ENCODE results near the gene HIRA. TPM values are rescaled to one million over a fixed set of nuclear protein-coding genes. Genes with fewer than 3 reads are reported as not detected.

The HIRA gene
- total and polyA plus RNA-seq, 9 of the 15 experiments (the other 6 are each of a cell fraction or from before 2014, with no cell fraction given) = 0.96 to 132 (median 58.4) TPM

DNA sequence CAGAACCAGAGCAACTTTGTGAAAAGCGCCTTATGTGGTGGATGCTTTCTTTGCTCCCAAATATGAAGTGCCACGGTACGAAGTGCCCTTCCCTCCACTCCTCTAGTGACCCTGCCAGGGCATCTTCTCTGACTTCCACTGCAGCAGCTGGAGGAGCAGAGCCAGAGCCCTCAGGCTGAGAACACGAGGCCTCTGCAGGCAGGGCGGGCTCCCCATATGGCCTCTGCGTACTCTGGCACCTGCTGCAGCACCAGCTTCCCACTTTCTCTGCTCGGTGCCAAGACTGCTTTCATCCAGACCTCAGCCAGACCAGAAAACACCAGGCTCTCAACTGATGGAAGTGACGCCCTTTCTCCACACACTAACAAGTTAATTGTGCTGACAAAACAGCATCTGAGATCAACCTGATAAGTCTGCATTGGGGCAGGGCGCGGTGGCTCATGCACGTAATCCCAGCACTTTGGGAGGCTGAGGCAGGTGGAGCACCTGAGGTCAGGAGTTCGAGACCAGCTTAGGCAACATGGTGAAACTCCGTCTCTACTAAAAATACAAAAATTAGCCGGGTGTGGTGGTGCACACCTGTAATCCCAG is 34.7 kb upstream of the HIRA start (continued):
- no peak for TF ChIP-seq ZNF311 (CRISPR knock-in tag; IDR thresholded peaks at IDR 0.05)
- TF ChIP-seq, protein P1, sequence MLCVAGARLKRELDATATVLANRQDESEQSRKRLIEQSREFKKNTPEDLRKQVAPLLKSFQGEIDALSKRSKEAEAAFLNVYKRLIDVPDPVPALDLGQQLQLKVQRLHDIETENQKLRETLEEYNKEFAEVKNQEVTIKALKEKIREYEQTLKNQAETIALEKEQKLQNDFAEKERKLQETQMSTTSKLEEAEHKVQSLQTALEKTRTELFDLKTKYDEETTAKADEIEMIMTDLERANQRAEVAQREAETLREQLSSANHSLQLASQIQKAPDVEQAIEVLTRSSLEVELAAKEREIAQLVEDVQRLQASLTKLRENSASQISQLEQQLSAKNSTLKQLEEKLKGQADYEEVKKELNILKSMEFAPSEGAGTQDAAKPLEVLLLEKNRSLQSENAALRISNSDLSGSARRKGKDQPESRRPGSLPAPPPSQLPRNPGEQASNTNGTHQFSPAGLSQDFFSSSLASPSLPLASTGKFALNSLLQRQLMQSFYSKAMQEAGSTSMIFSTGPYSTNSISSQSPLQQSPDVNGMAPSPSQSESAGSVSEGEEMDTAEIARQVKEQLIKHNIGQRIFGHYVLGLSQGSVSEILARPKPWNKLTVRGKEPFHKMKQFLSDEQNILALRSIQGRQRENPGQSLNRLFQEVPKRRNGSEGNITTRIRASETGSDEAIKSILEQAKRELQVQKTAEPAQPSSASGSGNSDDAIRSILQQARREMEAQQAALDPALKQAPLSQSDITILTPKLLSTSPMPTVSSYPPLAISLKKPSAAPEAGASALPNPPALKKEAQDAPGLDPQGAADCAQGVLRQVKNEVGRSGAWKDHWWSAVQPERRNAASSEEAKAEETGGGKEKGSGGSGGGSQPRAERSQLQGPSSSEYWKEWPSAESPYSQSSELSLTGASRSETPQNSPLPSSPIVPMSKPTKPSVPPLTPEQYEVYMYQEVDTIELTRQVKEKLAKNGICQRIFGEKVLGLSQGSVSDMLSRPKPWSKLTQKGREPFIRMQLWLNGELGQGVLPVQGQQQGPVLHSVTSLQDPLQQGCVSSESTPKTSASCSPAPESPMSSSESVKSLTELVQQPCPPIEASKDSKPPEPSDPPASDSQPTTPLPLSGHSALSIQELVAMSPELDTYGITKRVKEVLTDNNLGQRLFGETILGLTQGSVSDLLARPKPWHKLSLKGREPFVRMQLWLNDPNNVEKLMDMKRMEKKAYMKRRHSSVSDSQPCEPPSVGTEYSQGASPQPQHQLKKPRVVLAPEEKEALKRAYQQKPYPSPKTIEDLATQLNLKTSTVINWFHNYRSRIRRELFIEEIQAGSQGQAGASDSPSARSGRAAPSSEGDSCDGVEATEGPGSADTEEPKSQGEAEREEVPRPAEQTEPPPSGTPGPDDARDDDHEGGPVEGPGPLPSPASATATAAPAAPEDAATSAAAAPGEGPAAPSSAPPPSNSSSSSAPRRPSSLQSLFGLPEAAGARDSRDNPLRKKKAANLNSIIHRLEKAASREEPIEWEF (CRISPR knock-in tag; IDR thresholded peaks at IDR 0.05) = no peak
- TF ChIP-seq KDM4B (IDR thresholded peaks at IDR 0.05; ENCODE audit: borderline replicate concordance in 2 of 2, low read depth in 1 of 2) = no peak
- TF ChIP-seq, protein P2, sequence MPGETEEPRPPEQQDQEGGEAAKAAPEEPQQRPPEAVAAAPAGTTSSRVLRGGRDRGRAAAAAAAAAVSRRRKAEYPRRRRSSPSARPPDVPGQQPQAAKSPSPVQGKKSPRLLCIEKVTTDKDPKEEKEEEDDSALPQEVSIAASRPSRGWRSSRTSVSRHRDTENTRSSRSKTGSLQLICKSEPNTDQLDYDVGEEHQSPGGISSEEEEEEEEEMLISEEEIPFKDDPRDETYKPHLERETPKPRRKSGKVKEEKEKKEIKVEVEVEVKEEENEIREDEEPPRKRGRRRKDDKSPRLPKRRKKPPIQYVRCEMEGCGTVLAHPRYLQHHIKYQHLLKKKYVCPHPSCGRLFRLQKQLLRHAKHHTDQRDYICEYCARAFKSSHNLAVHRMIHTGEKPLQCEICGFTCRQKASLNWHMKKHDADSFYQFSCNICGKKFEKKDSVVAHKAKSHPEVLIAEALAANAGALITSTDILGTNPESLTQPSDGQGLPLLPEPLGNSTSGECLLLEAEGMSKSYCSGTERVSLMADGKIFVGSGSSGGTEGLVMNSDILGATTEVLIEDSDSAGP (CRISPR knock-in tag; IDR thresholded peaks at IDR 0.05) = 0 out of 2 replicates have a peak, but pooled peaks have one; percentile 5
- TF ChIP-seq HDAC3 (IDR thresholded peaks at IDR 0.05; ENCODE audit: borderline replicate concordance, partially characterized antibody) = no peak
- TF ChIP-seq IRF2 (CRISPR knock-in tag; IDR thresholded peaks at IDR 0.05) = no peak
- no peak for TF ChIP-seq KLF1 (tag; IDR thresholded peaks at IDR 0.05)
- TF ChIP-seq, protein P3, sequence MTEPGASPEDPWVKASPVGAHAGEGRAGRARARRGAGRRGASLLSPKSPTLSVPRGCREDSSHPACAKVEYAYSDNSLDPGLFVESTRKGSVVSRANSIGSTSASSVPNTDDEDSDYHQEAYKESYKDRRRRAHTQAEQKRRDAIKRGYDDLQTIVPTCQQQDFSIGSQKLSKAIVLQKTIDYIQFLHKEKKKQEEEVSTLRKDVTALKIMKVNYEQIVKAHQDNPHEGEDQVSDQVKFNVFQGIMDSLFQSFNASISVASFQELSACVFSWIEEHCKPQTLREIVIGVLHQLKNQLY (CRISPR knock-in tag; conservative IDR thresholded peaks at IDR 0.05) = peak in 1 of 2 experiments; percentile 79; a peak in 1 of 4 replicates
- TF ChIP-seq, protein P4, sequence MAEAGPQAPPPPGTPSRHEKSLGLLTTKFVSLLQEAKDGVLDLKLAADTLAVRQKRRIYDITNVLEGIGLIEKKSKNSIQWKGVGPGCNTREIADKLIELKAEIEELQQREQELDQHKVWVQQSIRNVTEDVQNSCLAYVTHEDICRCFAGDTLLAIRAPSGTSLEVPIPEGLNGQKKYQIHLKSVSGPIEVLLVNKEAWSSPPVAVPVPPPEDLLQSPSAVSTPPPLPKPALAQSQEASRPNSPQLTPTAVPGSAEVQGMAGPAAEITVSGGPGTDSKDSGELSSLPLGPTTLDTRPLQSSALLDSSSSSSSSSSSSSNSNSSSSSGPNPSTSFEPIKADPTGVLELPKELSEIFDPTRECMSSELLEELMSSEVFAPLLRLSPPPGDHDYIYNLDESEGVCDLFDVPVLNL (CRISPR knock-in tag; IDR thresholded peaks at IDR 0.05; ENCODE audit: low read depth) = peak; percentile 62; the same call in 1 of the 2 replicates
- TF ChIP-seq, protein P5, sequence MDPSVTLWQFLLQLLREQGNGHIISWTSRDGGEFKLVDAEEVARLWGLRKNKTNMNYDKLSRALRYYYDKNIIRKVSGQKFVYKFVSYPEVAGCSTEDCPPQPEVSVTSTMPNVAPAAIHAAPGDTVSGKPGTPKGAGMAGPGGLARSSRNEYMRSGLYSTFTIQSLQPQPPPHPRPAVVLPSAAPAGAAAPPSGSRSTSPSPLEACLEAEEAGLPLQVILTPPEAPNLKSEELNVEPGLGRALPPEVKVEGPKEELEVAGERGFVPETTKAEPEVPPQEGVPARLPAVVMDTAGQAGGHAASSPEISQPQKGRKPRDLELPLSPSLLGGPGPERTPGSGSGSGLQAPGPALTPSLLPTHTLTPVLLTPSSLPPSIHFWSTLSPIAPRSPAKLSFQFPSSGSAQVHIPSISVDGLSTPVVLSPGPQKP (CRISPR knock-in tag; IDR thresholded peaks at IDR 0.05) = 0 out of 2 replicates have a peak, but pooled peaks have one; percentile 30
- no peak for TF ChIP-seq RAD51 (IDR thresholded peaks at IDR 0.05; ENCODE audit: borderline replicate concordance, low read depth)
- TF ChIP-seq, protein P6, sequence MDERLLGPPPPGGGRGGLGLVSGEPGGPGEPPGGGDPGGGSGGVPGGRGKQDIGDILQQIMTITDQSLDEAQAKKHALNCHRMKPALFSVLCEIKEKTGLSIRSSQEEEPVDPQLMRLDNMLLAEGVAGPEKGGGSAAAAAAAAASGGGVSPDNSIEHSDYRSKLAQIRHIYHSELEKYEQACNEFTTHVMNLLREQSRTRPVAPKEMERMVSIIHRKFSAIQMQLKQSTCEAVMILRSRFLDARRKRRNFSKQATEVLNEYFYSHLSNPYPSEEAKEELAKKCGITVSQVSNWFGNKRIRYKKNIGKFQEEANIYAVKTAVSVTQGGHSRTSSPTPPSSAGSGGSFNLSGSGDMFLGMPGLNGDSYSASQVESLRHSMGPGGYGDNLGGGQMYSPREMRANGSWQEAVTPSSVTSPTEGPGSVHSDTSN (CRISPR knock-in tag; IDR thresholded peaks at IDR 0.05; ENCODE audit: low read depth) = no peak
- TF ChIP-seq, protein P6 (tag; conservative IDR thresholded peaks at IDR 0.05; ENCODE audit: low read depth) = no peak
- TF ChIP-seq CREM (IDR thresholded peaks at IDR 0.05; ENCODE audit: low read depth) = no peak
